HG03378 (cell line): ENCODE data around the gene ZNF311.
"Not testable (repeated sequence)": the region's sequence is repeated elsewhere in the genome, so short reads cannot be mapped to it uniquely, and the experiment has no call there.

Source experiments
- ATAC-seq: cut with Tn5 transposase; IDR thresholded peaks from one replicate; pipeline ENCODE4 v1.9.1; 2021; ENCODE audit warnings: mild to moderate bottlenecking, moderate library complexity; ENCODE audit not compliant: unreplicated experiment

Gene ZNF311

DNA sequence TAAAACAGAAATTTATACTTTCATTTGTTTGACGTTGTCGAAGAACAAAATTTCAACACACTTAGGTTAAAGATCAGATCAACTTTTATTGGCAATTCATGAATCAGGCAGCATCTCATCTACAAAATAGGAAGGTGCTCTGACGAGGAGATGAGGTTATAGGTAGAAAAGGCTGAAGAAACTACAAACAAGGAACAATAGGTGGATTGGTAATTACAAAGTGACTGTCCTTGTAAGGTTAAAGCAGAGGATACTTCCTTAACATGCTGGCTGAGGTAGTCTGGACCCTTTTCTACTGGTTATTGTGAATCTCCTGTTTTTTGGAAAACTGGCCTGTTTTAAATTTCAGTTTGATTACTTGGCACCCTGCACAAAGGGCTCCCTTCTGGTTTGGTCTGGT is 48.8 kb downstream of the ZNF311 start:
- ATAC-seq = no peak

DNA sequence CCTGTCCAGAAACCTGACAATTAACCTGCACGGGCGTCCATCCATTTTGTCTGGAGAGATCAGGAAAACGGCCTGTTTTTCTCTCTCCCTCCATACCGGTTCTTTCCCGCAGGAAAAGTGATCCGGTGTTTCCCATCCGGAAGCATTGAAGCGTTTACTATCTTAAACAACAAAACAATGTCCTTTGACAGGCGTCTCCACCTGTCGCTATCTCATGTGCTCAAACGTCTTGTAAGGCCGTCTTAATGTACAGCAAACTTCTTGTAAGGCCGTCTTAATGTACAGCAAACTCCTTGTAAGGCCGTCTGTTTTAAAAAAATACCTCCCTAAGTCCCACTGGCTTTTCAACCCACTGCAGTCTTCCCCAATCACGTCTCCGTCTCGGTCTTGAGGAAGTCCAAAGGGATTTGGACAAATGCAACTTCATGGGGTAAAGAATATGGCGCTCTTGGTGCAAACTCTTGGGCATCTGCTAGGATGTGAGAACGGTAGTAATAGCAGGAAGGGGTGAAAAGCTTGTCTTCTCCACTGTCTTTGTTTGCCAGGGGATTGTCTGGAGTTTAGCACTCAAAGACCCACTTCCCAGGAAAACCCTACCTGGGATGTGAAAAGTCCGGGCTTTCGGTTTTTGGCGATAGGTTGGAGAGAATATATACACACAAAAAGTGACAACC is 51.4 kb downstream of the ZNF311 start:
- ATAC-seq = no peak

DNA sequence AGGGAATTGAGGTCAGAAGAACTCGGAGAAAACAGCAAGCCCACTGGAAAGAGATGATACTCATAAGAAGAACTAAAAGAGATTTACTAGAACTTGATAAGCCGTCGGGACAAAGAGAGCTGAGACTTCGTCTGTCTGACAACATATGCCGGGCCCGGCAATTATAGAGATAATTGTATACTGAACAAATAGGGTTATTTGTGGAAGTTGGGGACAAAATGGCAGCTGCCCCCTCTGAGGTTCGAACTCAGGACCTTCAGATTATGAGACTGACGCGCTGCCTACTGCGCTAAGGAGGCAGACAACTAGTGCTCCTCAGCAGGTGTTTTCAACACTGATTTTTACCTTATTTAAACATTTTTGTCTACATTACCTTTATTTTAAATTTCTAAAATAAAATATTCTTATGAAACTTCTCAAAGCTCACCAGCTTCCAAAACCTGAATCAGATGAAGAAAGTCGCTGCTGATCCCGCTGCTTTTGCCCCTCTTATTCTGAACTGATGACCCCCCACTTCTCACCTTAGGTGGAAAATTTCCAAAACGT is 52.0 kb downstream of the ZNF311 start:
- ATAC-seq = peak; percentile 45

DNA sequence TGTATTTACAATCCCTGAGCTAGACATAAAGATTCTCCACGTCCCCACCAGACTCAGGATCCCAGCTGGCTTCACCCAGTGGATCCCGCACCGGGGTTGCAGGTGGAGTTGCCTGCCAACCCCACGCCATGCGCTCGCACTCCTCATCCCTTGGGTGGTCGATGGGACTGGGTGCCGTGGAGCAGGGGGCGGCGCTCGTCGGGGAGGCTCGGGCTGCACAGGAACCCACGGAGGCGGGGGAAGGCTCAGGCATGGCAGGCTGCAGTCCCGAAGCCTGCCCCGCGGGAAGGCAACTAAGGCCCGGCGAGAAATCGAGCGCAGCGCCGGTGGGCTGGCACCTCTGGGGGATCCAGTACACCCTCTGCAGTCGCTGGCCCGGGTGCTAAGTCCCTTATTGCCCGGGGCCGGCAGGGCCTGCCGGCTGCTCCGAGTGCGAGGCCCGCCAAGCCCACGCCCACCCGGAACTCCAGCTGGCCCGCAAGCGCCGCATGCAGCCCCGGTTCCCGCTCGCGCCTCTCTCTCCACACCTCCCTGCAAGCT is 55.4 kb downstream of the ZNF311 start:
- ATAC-seq = not testable (repeated sequence)

DNA sequence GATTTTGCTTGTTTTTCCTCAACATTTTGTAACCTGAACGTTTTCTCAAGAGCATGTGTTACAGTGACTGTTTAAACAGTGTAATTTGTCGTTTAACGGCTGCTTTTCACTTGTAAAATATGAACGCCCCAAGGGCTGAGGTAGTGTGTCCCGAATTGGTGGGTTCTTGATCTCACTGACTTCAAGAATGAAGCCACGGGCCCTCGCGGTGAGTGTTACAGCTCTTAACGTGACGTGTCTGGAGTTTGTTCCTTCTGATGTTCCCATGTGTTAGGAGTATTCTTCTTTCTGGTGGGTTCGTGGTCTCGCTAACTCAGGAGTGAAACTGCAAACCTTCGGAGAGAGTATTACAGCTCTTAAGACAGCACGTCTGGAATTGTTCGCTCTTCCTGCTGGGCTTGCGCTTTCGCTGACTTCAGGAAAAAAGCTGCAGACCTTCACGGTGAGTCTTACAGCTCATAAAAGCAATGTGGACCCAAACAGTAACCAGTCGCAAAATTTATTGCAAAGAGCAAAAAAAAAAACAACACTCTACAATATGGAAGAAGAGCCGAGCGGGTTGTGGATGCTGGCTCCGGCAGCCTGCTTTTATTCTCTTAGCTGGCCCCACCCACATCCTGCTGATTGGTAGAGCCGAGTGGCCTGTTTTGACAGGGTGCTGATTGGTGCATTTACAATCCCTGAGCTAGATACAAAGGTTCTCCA is 56.2 kb downstream of the ZNF311 start:
- no peak for ATAC-seq

DNA sequence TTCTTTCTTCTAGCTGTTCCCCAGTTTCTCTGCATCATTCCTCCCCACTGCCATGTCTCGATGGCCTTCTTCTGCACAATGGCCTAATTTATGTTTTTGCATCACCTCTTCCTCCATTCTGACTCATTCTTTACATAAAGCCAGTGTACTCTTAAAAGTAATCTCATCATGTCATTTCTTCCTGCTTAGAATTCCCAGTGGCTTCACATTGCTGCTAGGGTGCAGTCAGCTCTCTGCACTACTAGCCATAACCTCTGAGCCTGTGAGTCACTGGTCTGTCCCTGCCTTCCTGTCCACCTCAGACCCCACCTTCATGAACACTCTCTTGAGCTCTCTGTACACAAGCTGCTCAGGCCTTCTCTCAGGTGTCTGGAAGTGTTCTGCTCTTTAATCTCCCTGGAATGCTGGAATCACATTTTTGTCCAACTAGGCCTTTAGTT is 57.3 kb downstream of the ZNF311 start:
- ATAC-seq = no peak

DNA sequence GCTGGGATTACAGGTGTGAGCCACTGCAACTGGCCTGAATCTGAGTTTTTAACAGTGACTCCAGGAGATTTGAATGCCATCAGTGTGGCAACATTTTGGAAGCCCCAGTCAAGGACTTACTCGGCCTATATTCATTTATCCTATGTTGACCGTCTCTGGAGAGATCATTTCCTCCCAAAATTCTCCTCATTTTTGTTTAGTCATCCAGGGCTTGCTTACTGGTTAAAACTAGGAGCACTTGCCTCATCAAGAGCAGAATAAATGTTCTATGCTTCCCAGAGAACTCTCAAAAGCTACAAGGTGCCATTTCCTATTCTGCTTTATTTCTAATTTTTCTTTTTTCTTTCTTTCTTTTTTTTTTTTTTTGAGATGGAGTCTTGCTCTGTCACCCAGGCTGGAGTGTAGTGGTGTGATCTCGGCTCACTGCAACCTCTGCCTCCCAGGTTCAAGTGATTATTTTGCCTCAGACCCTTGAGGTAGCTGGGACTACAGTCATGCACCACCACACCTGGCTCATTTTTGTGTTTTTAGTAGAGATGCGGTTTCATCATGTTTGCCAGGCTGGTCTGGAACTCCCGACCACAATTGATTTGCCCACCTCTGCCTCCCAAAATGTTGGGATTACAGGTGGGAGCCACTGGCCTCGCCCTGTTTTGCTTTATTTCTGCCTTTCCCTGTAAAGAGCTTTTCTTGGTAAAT is 57.9 kb downstream of the ZNF311 start:
- ATAC-seq = no peak

DNA sequence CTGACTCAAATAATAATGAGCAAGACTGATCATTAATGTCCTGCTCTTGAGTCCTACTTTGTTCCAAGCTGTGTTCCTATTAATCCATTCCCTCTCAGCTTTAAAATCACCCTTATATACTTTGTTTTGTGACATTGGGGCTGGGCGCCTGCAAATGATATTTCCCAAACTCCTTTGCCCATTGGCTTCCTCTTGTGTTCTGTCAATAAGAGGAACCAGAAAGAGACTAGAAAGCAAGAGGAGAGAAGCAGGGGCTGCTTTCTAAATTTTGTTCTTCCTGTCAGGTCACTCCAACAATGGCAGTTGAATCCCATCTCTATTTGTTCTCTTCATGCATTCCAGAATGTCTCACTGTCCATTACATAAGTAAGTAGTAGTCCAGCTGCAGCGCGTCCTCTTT is 59.8 kb downstream of the ZNF311 start:
- no peak for ATAC-seq
